Measurements from ENCODE around the gene PIF1. TPM values are rescaled to one million over a fixed set of nuclear protein-coding genes. Genes with fewer than 3 reads are reported as not detected.

The PIF1 gene
- total RNA-seq, 1 experiment from 2014 or later = 34.9 TPM

DNA sequence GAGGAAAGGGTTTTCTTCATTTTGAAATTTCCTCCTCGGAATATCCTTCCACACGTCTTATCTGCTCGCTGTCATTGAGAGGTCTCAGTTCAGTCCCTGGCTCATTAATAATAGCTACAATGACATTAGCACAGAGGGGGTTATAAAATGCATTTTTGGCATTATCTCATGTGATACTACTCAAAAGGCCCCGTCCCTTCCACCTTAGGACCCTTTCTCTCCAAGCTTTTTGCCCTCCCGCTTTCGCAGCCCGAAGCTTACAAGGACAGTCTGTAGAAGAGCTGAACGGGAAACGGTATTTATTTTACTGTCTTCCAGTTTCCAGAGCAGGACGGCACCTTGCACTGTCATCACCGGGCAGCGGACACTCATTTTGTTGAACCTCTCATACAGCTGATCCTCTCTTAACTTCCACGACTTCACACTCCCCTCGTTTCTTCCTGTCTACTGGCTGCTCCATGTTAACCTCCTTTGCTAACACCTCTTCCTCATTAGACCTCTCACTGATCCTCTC is 10.6 kb upstream of the PIF1 start:
- no peak for DNase-seq (ENCODE audit: low read depth, low spot score)
- H3K4me1 ChIP-seq (ENCODE audit: control insufficient read depth in 1 of 2, insufficient read depth in 2 of 2, low read length in 2 of 2) = peaks cover 15 to 25% of the 10 kb centered on the region in 2 experiments
- RAD21 ChIA-PET (ENCODE audit: low non-redundant PET in 1 of 2, low total read pairs in 2 of 2, uncharacterized antibody in 2 of 2, unreplicated experiment in 2 of 2) = no interaction called here
- no peaks in the 10 kb centered on the region for H3K9me2 ChIP-seq (ENCODE audit: insufficient read depth)
- H3K9ac ChIP-seq (ENCODE audit: low read length) = no peak overlapping the region; the same call in 1 of the 2 replicates
- peak overlapping the region; percentile 43 for H3K27ac ChIP-seq (ENCODE audit: low read depth, low read length)
- TF ChIP-seq FOSL1 (IDR thresholded peaks at IDR 0.05; ENCODE audit: low read depth) (no peak), TCF7L2 (IDR thresholded peaks at IDR 0.05; ENCODE audit: borderline replicate concordance, extremely low read depth, insufficient read depth, insufficient read length) (peak; percentile 3)
- ATAC-seq = peak; percentile 3
- intact Hi-C loops (cut with micrococcal nuclease) = loop anchor here (5.0 kb wide), 1 partner anchor 156 kb away; no protein-coding TSS in a partner anchor
- no peaks in the 10 kb centered on the region for H3K79me2 ChIP-seq (ENCODE audit: insufficient read depth, low read length)
- POLR2A ChIA-PET = interaction anchor here (1.0 kb wide), 2 partner anchors 10 to 51 kb away, joined by 4 read pairs; partner anchors contain the start of gene PIF1
- peak overlapping the region; percentile 60 for H3K4me2 ChIP-seq (ENCODE audit: low read length)
- H2AFZ ChIP-seq (ENCODE audit: low read depth, low read length, poor library complexity, severe bottlenecking) = peak overlapping the region; percentile 90
- H3K4me3 ChIP-seq (replicated peaks in 1 of 2; ENCODE audit: low read depth in 1 of 2, low read length in 2 of 2) = peak overlapping the region in 1 of 2 experiments; percentile 28; a peak in 1 of 4 replicates
- no peaks in the 10 kb centered on the region for H3K36me3 ChIP-seq (ENCODE audit: control insufficient read depth in 1 of 2, insufficient read depth in 2 of 2, low read length in 2 of 2)
- BruUV-seq (replicated peaks) = no TSS peak
- H3K27me3 ChIP-seq (ENCODE audit: insufficient read depth, low read length) = no peaks in the 10 kb centered on the region
- CTCF ChIA-PET = interaction anchor here (1.0 to 1.2 kb wide), 3 partner anchors 10 to 26 kb away, joined by 3 to 7 read pairs (median 3); partner anchors contain the start of gene PIF1
- no peaks in the 10 kb centered on the region for H3K9me3 ChIP-seq (ENCODE audit: control insufficient read depth in 1 of 2, insufficient read depth in 1 of 2, low read depth in 1 of 2, low read length in 2 of 2)
- no peaks in the 10 kb centered on the region for H4K20me1 ChIP-seq (ENCODE audit: insufficient read depth)

GRCh38 chr15:64833690-64834089 is 8.2 kb upstream of the PIF1 start:
- ChIA-PET RAD21 (ENCODE audit: low non-redundant PET in 1 of 2, low total read pairs in 2 of 2, uncharacterized antibody in 2 of 2, unreplicated experiment in 2 of 2) (no interaction called here), POLR2A (no interaction called here), CTCF (interaction anchor here (0.7 to 1.7 kb wide), 3 partner anchors 93 to 390 kb away, joined by 3 to 6 read pairs (median 5); no protein-coding TSS in a partner anchor)
- intact Hi-C loops (cut with micrococcal nuclease) = no loop called here
- H3K79me2 ChIP-seq (ENCODE audit: insufficient read depth, low read length) = no peaks in the 10 kb centered on the region
- H3K9ac ChIP-seq (ENCODE audit: low read length) = no peak overlapping the region
- BruUV-seq (replicated peaks) = no TSS peak
- H2AFZ ChIP-seq (ENCODE audit: low read depth, low read length, poor library complexity, severe bottlenecking) = no peak overlapping the region
- H3K27me3 ChIP-seq (ENCODE audit: insufficient read depth, low read length) = no peaks in the 10 kb centered on the region
- DNase-seq (ENCODE audit: low read depth, low spot score) (no peak), ATAC-seq (no peak)
- no peak overlapping the region for H3K4me3 ChIP-seq (replicated peaks in 1 of 2; ENCODE audit: low read depth in 1 of 2, low read length in 2 of 2)
- H3K9me2 ChIP-seq (ENCODE audit: insufficient read depth) = no peaks in the 10 kb centered on the region
- H3K27ac ChIP-seq (ENCODE audit: low read depth, low read length) = no peak overlapping the region
- H3K36me3 ChIP-seq (ENCODE audit: control insufficient read depth in 1 of 2, insufficient read depth in 2 of 2, low read length in 2 of 2) = no peaks in the 10 kb centered on the region
- H4K20me1 ChIP-seq (ENCODE audit: insufficient read depth) = no peaks in the 10 kb centered on the region
- no peak overlapping the region for H3K4me2 ChIP-seq (ENCODE audit: low read length)
- H3K4me1 ChIP-seq (ENCODE audit: control insufficient read depth in 1 of 2, insufficient read depth in 2 of 2, low read length in 2 of 2) = peaks cover 11 to 35% of the 10 kb centered on the region in 2 experiments
- H3K9me3 ChIP-seq (ENCODE audit: control insufficient read depth in 1 of 2, insufficient read depth in 1 of 2, low read depth in 1 of 2, low read length in 2 of 2) = no peaks in the 10 kb centered on the region
- TF ChIP-seq POLR2A (IDR thresholded peaks at IDR 0.05; ENCODE audit: borderline replicate concordance, extremely low read depth, insufficient read depth, insufficient read length) (no peak), EZH2phosphoT487 (IDR thresholded peaks at IDR 0.05; ENCODE audit: borderline replicate concordance) (no peak)
- TF ChIP-seq, protein P1, sequence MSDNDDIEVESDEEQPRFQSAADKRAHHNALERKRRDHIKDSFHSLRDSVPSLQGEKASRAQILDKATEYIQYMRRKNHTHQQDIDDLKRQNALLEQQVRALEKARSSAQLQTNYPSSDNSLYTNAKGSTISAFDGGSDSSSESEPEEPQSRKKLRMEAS (IDR thresholded peaks at IDR 0.05) = no peak

All from HCT116 (cell line).